ENCODE data around the gene B9D2. TPM values are rescaled to one million over a fixed set of nuclear protein-coding genes. Genes with fewer than 3 reads are reported as not detected.

B9D2 gene
- total and polyA plus RNA-seq, 2 experiments from 2014 or later, result 2.7 to 7.4 TPM

DNA sequence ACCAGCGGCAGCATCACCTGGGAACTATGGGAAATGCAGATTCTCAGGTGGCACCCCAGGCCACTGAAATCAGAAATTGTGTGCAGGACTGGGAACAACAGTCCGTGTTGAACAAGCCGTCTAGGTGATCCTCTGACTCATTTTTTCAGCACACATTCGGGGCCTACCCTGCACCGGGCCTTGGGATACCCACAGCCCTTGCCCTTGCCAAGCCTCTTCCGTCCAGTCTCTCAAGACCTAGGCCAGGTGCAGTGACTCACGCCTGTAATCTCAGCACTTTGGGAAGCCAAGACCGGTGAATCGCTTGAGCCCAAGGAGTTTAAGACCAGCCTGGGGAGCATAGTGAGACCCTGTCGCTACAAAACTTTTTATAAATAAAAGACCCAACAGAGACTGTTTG is 28.5 kb downstream of the B9D2 start:
- H3K27me3 Mint-ChIP-seq (ENCODE audit: insufficient read depth, low read depth, poor library complexity), result peaks cover 5% of the 10 kb centered on the region
- H3K9me2 ChIP-seq (ENCODE audit: insufficient read depth), result no peaks in the 10 kb centered on the region
- H3K79me2 ChIP-seq (replicated peaks; ENCODE audit: insufficient read depth), result no peaks in the 10 kb centered on the region
- peaks cover 16% of the 10 kb centered on the region for H3K4me1 ChIP-seq (ENCODE audit: insufficient read depth)
- H2AFZ ChIP-seq, result no peak overlapping the region
- H3K27ac ChIP-seq (ENCODE audit: low read depth), result no peak overlapping the region
- H3K36me3 Mint-ChIP-seq (ENCODE audit: low read depth), result no peaks in the 10 kb centered on the region; the same call in 2 of the 3 replicates
- H3K4me2 ChIP-seq, result no peak overlapping the region
- no peak overlapping the region for H3K27ac Mint-ChIP-seq
- no peak overlapping the region for H3K4me3 Mint-ChIP-seq
- H3K4me1 Mint-ChIP-seq, result peaks cover 16% of the 10 kb centered on the region
- H4K20me1 ChIP-seq (replicated peaks; ENCODE audit: insufficient read depth), result no peaks in the 10 kb centered on the region
- no peaks in the 10 kb centered on the region for H3K9me3 Mint-ChIP-seq
- ATAC-seq (no peak), DNase-seq (ENCODE audit: low spot score) (no peak)
- H3K36me3 ChIP-seq (ENCODE audit: insufficient read depth), result no peaks in the 10 kb centered on the region
- H3K27me3 ChIP-seq (ENCODE audit: insufficient read depth), result peaks cover 10% of the 10 kb centered on the region
- no peak overlapping the region for H3K4me3 ChIP-seq
- H3F3A ChIP-seq (replicated peaks; ENCODE audit: low read depth), result peaks cover 2% of the 10 kb centered on the region
- TF ChIP-seq NANOG (IDR thresholded peaks at IDR 0.05; ENCODE audit: borderline replicate concordance) (no peak), REST (IDR thresholded peaks at IDR 0.05; ENCODE audit: unreplicated experiment) (no peak), ZNF114 (CRISPR knock-in tag; IDR thresholded peaks at IDR 0.05) (no peak), POLR2AphosphoS5 (IDR thresholded peaks at IDR 0.05; ENCODE audit: low read depth) (no peak), JUNB (IDR thresholded peaks at IDR 0.05; ENCODE audit: unreplicated experiment) (no peak), CREB1 (CRISPR knock-in tag; IDR thresholded peaks at IDR 0.05; ENCODE audit: low read depth) (no peak), STAT1 (IDR thresholded peaks at IDR 0.05; ENCODE audit: unreplicated experiment) (no peak), EZH2 (IDR thresholded peaks at IDR 0.05; ENCODE audit: low read depth, unreplicated experiment) (no peak), EZH2phosphoT487 (IDR thresholded peaks at IDR 0.05; ENCODE audit: unreplicated experiment) (no peak), ZNF331 (CRISPR knock-in tag; IDR thresholded peaks at IDR 0.05; ENCODE audit: low read depth) (no peak), CTCF (conservative IDR thresholded peaks at IDR 0.05; ENCODE audit: low read depth in 2 of 2) (no peak)
- TF ChIP-seq, protein P1, sequence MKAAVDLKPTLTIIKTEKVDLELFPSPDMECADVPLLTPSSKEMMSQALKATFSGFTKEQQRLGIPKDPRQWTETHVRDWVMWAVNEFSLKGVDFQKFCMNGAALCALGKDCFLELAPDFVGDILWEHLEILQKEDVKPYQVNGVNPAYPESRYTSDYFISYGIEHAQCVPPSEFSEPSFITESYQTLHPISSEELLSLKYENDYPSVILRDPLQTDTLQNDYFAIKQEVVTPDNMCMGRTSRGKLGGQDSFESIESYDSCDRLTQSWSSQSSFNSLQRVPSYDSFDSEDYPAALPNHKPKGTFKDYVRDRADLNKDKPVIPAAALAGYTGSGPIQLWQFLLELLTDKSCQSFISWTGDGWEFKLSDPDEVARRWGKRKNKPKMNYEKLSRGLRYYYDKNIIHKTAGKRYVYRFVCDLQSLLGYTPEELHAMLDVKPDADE (IDR thresholded peaks at IDR 0.05), result no peak
- TF ChIP-seq, protein P2, sequence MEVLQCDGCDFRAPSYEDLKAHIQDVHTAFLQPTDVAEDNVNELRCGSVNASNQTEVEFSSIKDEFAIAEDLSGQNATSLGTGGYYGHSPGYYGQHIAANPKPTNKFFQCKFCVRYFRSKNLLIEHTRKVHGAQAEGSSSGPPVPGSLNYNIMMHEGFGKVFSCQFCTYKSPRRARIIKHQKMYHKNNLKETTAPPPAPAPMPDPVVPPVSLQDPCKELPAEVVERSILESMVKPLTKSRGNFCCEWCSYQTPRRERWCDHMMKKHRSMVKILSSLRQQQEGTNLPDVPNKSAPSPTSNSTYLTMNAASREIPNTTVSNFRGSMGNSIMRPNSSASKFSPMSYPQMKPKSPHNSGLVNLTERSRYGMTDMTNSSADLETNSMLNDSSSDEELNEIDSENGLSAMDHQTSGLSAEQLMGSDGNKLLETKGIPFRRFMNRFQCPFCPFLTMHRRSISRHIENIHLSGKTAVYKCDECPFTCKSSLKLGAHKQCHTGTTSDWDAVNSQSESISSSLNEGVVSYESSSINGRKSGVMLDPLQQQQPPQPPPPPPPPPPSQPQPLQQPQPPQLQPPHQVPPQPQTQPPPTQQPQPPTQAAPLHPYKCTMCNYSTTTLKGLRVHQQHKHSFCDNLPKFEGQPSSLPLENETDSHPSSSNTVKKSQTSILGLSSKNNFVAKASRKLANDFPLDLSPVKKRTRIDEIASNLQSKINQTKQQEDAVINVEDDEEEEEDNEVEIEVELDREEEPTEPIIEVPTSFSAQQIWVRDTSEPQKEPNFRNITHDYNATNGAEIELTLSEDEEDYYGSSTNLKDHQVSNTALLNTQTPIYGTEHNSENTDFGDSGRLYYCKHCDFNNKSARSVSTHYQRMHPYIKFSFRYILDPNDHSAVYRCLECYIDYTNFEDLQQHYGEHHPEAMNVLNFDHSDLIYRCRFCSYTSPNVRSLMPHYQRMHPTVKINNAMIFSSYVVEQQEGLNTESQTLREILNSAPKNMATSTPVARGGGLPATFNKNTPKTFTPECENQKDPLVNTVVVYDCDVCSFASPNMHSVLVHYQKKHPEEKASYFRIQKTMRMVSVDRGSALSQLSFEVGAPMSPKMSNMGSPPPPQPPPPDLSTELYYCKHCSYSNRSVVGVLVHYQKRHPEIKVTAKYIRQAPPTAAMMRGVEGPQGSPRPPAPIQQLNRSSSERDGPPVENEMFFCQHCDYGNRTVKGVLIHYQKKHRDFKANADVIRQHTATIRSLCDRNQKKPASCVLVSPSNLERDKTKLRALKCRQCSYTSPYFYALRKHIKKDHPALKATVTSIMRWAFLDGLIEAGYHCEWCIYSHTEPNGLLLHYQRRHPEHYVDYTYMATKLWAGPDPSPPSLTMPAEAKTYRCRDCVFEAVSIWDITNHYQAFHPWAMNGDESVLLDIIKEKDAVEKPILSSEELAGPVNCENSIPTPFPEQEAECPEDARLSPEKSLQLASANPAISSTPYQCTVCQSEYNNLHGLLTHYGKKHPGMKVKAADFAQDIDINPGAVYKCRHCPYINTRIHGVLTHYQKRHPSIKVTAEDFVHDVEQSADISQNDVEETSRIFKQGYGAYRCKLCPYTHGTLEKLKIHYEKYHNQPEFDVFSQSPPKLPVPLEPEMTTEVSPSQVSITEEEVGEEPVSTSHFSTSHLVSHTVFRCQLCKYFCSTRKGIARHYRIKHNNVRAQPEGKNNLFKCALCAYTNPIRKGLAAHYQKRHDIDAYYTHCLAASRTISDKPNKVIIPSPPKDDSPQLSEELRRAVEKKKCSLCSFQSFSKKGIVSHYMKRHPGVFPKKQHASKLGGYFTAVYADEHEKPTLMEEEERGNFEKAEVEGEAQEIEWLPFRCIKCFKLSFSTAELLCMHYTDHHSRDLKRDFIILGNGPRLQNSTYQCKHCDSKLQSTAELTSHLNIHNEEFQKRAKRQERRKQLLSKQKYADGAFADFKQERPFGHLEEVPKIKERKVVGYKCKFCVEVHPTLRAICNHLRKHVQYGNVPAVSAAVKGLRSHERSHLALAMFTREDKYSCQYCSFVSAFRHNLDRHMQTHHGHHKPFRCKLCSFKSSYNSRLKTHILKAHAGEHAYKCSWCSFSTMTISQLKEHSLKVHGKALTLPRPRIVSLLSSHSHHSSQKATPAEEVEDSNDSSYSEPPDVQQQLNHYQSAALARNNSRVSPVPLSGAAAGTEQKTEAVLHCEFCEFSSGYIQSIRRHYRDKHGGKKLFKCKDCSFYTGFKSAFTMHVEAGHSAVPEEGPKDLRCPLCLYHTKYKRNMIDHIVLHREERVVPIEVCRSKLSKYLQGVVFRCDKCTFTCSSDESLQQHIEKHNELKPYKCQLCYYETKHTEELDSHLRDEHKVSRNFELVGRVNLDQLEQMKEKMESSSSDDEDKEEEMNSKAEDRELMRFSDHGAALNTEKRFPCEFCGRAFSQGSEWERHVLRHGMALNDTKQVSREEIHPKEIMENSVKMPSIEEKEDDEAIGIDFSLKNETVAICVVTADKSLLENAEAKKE (CRISPR knock-in tag; IDR thresholded peaks at IDR 0.05), result no peak
